SU-DHL-6 (cell line): Measurements from ENCODE around the gene ANKS1A.

Experiments
- H2AFZ ChIP-seq: fragments of 200-600 bp; sonication (generic); 2 replicates; pipeline ENCODE4 v1.6.1; 2014; ENCODE audit warnings: low read depth, mild to moderate bottlenecking, moderate library complexity, mixed read lengths, antibody characterized with exemption, low read length; ENCODE audit not compliant: severe bottlenecking
- H3F3A ChIP-seq: fragments of 200-600 bp; shearing (Covaris generic); 2 replicates; pipeline ENCODE4 v1.6.0; 2016; ENCODE audit warnings: antibody characterized with exemption, mild to moderate bottlenecking; ENCODE audit not compliant: insufficient read depth
- H3K27ac ChIP-seq: fragments of 200-600 bp; sonication (generic); 2 replicates; pipeline ENCODE4 v1.5.1; 2016; ENCODE audit warnings: low read depth, mild to moderate bottlenecking, low read length, moderate library complexity, mixed read lengths
- H3K27me3 ChIP-seq: fragments of 200-600 bp; sonication (generic), shearing (Covaris generic); 2 replicates; pipeline ENCODE4 v1.6.0; 2014; ENCODE audit warnings: mild to moderate bottlenecking, low read length
- H3K36me3 ChIP-seq: fragments of 200-600 bp; sonication (generic); 2 replicates; pipeline ENCODE4 v1.6.1; 2014; ENCODE audit warnings: mild to moderate bottlenecking, low read length, mixed read lengths
- H3K4me2 ChIP-seq: fragments of 300-600, 200-600 bp; shearing (Covaris generic), sonication (generic); 2 replicates; pipeline ENCODE4 v1.6.0; 2014; ENCODE audit warnings: low read length, low read depth, mild to moderate bottlenecking; ENCODE audit not compliant: poor library complexity, severe bottlenecking
- H3K4me3 ChIP-seq: fragments of 200-600 bp; sonication (generic); 2 replicates; pipeline ENCODE4 v1.5.1; 2014; ENCODE audit warnings: antibody characterized with exemption, low read length, mild to moderate bottlenecking, mixed read lengths; ENCODE audit not compliant: insufficient read depth, poor library complexity, severe bottlenecking
- H3K79me2 ChIP-seq: fragments of 200-600 bp; sonication (generic); 2 replicates; pipeline ENCODE4 v1.6.1; 2014; ENCODE audit warnings: mild to moderate bottlenecking, low read length, moderate library complexity; ENCODE audit not compliant: insufficient read depth
- H3K9ac ChIP-seq: fragments of 200-600 bp; sonication (generic); 2 replicates; pipeline ENCODE4 v1.7.0; 2014; ENCODE audit warnings: mild to moderate bottlenecking, low read length
- H3K9me2 ChIP-seq: fragments of 200-600 bp; sonication (generic); replicated peaks from 2 replicates; pipeline ENCODE4 v1.6.1; 2014; ENCODE audit warnings: low read length; ENCODE audit not compliant: insufficient read depth
- H3K9me3 ChIP-seq: fragments of 200-600 bp; sonication (generic); 2 replicates; pipeline ENCODE4 v1.6.1; 2014; ENCODE audit warnings: low read length, mixed read lengths; ENCODE audit not compliant: insufficient read depth
- H4K20me1 ChIP-seq: fragments of 200-600 bp; sonication (generic); 2 replicates; pipeline ENCODE4 v1.6.1; 2014; ENCODE audit warnings: low read depth, mild to moderate bottlenecking, antibody characterized with exemption, low read length, moderate library complexity, mixed read lengths
- EZH2phosphoT487 ChIP-seq: fragments of 200-600 bp; sonication (generic), shearing (Covaris generic); conservative IDR thresholded peaks from 2 replicates; pipeline ENCODE4 v1.6.1; 2018; ENCODE audit warnings: mild to moderate bottlenecking, antibody characterized with exemption, low read length, moderate library complexity, mixed read lengths
- TF ChIP-seq, protein P1 (sequence below): fragments of 200-600 bp; sonication (generic); IDR thresholded peaks from one replicate; pipeline ENCODE4 v1.5.1; 2017; ENCODE audit warnings: antibody characterized with exemption, mild to moderate bottlenecking, low read length, moderate library complexity; ENCODE audit not compliant: insufficient read depth, poor library complexity, severe bottlenecking

ANKS1A gene

DNA sequence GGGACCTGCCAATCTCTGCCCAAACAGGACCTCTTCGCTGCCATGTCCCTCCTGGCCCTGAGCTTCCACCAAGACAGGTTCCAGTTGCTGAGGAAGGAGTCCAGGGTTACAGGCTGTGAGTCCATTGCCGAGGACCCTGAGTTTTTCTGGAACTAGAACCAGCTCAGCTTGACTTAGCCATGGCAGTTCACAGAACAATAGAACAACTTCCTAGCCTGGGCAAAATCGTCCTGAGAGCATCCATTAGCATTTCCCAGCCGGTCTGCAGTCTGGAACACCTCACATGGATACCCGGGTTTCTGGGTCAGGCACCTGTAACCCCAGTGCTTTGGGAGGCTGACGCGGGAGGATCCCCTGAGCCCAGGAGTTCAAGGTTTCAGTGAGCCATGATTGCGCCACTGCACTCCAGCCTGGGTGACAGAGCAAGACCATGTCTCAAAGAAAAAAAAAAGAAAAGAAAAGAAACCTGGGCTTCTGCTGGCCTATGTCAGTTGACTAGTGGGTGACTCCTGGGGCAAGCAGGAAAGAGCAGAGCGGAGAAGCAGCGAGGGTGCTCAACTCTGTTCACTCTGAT lies 161.8 kb downstream of the ANKS1A start:
- Histone ChIP-seq H3K9me3 (no peaks in the 10 kb centered on the region), H3K79me2 (no peaks in the 10 kb centered on the region), H4K20me1 (no peaks in the 10 kb centered on the region), H3F3A (no peaks in the 10 kb centered on the region), H3K9ac (no peak overlapping the region), H3K4me3 (no peak overlapping the region), H3K27me3 (no peaks in the 10 kb centered on the region), H3K27ac (no peak overlapping the region), H3K4me2 (no peak overlapping the region), H3K36me3 (no peaks in the 10 kb centered on the region), H2AFZ (no peak overlapping the region), H3K9me2 (no peaks in the 10 kb centered on the region)
- TF ChIP-seq EZH2phosphoT487: no peak
- TF ChIP-seq, protein P1, sequence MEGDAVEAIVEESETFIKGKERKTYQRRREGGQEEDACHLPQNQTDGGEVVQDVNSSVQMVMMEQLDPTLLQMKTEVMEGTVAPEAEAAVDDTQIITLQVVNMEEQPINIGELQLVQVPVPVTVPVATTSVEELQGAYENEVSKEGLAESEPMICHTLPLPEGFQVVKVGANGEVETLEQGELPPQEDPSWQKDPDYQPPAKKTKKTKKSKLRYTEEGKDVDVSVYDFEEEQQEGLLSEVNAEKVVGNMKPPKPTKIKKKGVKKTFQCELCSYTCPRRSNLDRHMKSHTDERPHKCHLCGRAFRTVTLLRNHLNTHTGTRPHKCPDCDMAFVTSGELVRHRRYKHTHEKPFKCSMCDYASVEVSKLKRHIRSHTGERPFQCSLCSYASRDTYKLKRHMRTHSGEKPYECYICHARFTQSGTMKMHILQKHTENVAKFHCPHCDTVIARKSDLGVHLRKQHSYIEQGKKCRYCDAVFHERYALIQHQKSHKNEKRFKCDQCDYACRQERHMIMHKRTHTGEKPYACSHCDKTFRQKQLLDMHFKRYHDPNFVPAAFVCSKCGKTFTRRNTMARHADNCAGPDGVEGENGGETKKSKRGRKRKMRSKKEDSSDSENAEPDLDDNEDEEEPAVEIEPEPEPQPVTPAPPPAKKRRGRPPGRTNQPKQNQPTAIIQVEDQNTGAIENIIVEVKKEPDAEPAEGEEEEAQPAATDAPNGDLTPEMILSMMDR: no peak

DNA sequence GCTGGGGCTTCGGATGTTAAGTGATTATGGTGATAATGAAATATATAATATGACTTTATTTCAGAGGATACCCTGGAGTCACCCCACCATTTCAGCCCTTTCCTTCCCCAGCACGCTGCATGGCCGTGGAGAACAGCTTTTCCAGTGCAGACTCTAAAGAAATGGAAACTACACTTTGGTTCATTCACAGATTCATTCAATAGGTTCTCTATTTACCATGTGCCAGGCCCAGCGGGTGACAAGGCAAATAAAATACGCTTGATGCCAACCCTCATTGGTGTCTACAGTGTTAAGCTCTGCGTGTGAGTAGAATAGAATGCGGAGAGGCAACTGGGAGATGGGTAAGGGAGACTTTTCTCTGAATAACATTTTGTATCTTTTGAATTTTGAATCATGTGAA lies 162.3 kb downstream of the ANKS1A start:
- Histone ChIP-seq H3K4me2 (no peak overlapping the region), H3K27ac (no peak overlapping the region), H3K36me3 (no peaks in the 10 kb centered on the region), H3K9me2 (no peaks in the 10 kb centered on the region), H3F3A (no peaks in the 10 kb centered on the region), H3K27me3 (no peaks in the 10 kb centered on the region), H3K9me3 (no peaks in the 10 kb centered on the region), H3K79me2 (no peaks in the 10 kb centered on the region), H2AFZ (no peak overlapping the region), H3K4me3 (no peak overlapping the region), H3K9ac (no peak overlapping the region), H4K20me1 (no peaks in the 10 kb centered on the region)
- TF ChIP-seq, protein P1: no peak
- TF ChIP-seq EZH2phosphoT487: no peak

GRCh38 chr6:35051997-35052583 lies 163.0 kb downstream of the ANKS1A start:
- H3K9ac ChIP-seq: no peak overlapping the region
- H3K9me2 ChIP-seq: no peaks in the 10 kb centered on the region
- no peaks in the 10 kb centered on the region for H4K20me1 ChIP-seq
- no peaks in the 10 kb centered on the region for H3K36me3 ChIP-seq
- no peak overlapping the region for H2AFZ ChIP-seq
- no peak overlapping the region for H3K27ac ChIP-seq
- H3K79me2 ChIP-seq: no peaks in the 10 kb centered on the region
- no peaks in the 10 kb centered on the region for H3K27me3 ChIP-seq
- H3K9me3 ChIP-seq: no peaks in the 10 kb centered on the region
- H3F3A ChIP-seq: no peaks in the 10 kb centered on the region
- TF ChIP-seq, protein P1: no peak
- no peak for TF ChIP-seq EZH2phosphoT487
- H3K4me3 ChIP-seq: no peak overlapping the region
- no peak overlapping the region for H3K4me2 ChIP-seq
